ENCODE measurements around the gene MRO. TPM values are rescaled to one million over a fixed set of nuclear protein-coding genes. Genes with fewer than 3 reads are reported as not detected.
"Not testable (repeated sequence)": the region's sequence is repeated elsewhere in the genome, so short reads cannot be mapped to it uniquely, and the experiment has no call there.

MRO gene
- polyA plus RNA-seq, 1 experiment: 0.06 TPM

DNA sequence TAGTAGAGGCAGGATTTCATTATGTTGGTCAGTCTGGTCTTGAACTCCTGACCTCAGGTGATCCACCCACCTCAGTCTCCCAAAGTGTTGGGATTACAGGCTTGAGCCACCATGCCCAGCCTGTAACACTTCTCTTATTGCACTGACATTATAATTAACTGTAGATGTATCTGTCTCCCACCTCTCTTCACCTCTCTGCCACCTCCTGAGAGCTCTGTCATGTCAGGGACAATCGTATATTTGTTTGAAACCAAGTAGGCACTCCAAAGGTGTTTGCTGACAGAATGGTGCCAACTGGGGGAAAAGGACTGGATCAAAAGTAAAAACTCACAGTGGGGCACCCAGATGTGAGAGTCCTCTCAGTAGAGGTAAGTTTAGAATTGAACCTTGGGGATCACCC lies 41.8 kb upstream of the MRO start:
- Histone ChIP-seq H3K27me3 (ENCODE audit: control insufficient read depth, insufficient read depth, low read length) (peaks cover 9% of the 10 kb centered on the region), H3K9me3 (ENCODE audit: control insufficient read depth, insufficient read depth, low read length) (no peaks in the 10 kb centered on the region), H3K27ac (ENCODE audit: low read depth, low read length) (no peak overlapping the region), H3K4me3 (ENCODE audit: low read depth, low read length) (no peak overlapping the region)
- ChIA-PET CTCF (no interaction called here), POLR2A (no interaction called here)
- no peak for DNase-seq (ENCODE audit: low read depth, low spot score)
- TF ChIP-seq, protein P1, sequence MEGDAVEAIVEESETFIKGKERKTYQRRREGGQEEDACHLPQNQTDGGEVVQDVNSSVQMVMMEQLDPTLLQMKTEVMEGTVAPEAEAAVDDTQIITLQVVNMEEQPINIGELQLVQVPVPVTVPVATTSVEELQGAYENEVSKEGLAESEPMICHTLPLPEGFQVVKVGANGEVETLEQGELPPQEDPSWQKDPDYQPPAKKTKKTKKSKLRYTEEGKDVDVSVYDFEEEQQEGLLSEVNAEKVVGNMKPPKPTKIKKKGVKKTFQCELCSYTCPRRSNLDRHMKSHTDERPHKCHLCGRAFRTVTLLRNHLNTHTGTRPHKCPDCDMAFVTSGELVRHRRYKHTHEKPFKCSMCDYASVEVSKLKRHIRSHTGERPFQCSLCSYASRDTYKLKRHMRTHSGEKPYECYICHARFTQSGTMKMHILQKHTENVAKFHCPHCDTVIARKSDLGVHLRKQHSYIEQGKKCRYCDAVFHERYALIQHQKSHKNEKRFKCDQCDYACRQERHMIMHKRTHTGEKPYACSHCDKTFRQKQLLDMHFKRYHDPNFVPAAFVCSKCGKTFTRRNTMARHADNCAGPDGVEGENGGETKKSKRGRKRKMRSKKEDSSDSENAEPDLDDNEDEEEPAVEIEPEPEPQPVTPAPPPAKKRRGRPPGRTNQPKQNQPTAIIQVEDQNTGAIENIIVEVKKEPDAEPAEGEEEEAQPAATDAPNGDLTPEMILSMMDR (IDR thresholded peaks at IDR 0.05; ENCODE audit: low read depth, low read length): no peak

DNA sequence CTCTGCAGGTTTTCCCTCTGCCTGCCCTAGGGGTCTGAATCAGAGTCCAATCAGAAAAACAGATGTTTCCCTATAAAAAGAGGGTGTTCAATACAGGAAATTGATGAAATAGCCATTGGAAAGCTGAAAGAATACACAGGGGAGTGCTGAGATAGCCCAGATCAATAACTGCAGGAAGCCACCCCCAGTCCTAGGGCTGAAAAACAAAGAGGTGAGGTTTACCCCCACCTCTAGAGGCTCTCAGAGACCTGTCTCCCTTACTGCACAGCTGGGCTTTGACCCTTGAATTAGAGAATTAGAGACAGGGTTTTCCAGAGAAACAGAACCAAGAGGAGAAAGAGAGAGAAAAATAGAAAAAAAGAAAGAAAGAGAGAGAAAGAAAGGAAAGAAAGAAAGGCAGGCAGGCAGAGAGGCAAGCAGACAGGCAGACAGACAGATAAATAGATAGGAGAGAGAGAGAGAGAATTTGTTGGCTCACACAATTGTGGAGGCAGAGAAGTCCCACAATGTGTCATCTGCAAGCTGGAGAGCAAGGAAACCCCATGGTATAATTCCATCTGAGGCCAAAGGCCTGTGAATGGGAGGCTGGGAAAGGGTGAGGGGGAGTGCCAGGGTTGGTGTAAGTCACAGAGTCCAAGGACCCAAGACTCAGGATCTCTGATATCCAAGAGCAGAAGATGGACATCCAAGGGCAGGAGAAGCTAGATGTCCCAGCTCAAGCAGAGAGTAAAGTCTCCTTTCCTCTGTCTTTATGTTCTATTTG lies 40.2 kb upstream of the MRO start:
- Histone ChIP-seq H3K9me3 (ENCODE audit: control insufficient read depth, insufficient read depth, low read length) (no peaks in the 10 kb centered on the region), H3K4me3 (ENCODE audit: low read depth, low read length) (no peak overlapping the region), H3K27ac (ENCODE audit: low read depth, low read length) (no peak overlapping the region), H3K27me3 (ENCODE audit: control insufficient read depth, insufficient read depth, low read length) (peaks cover 9% of the 10 kb centered on the region)
- TF ChIP-seq, protein P1 (IDR thresholded peaks at IDR 0.05; ENCODE audit: low read depth, low read length): no peak
- no peak for DNase-seq (ENCODE audit: low read depth, low spot score)
- ChIA-PET POLR2A (no interaction called here), CTCF (no interaction called here)

DNA sequence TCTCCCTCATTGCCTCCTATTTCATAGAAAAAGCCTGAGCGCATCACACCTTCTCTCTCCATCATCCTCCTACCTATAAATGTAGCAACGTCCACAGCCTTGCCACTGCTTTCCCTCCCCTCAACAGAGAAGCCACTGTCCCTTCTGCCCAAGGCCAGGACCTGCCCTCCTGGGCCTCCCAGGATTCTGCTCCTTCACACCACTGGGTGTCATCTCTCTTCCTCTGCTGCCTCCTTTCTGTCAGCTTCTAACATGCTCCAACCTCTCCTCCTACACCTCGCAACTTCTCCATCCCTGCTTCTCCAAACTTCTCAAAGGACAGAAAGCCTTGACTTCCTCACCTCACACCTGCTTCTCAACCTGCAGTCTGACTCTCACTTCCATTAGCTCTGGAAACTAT lies 37.9 kb upstream of the MRO start:
- Histone ChIP-seq H3K27me3 (ENCODE audit: control insufficient read depth, insufficient read depth, low read length) (peaks cover 9% of the 10 kb centered on the region), H3K27ac (ENCODE audit: low read depth, low read length) (no peak overlapping the region), H3K9me3 (ENCODE audit: control insufficient read depth, insufficient read depth, low read length) (no peaks in the 10 kb centered on the region), H3K4me3 (ENCODE audit: low read depth, low read length) (no peak overlapping the region)
- TF ChIP-seq, protein P1 (IDR thresholded peaks at IDR 0.05; ENCODE audit: low read depth, low read length): no peak
- ChIA-PET POLR2A (interaction anchor here (0.5 kb wide), 1 partner anchor 172 kb away, joined by 4 read pairs; the partner anchor contains the start of gene SMAD4), CTCF (interaction anchor here (0.6 kb wide), 1 partner anchor 366 kb away, joined by 3 read pairs; no protein-coding TSS in a partner anchor)
- no peak for DNase-seq (ENCODE audit: low read depth, low spot score)

DNA sequence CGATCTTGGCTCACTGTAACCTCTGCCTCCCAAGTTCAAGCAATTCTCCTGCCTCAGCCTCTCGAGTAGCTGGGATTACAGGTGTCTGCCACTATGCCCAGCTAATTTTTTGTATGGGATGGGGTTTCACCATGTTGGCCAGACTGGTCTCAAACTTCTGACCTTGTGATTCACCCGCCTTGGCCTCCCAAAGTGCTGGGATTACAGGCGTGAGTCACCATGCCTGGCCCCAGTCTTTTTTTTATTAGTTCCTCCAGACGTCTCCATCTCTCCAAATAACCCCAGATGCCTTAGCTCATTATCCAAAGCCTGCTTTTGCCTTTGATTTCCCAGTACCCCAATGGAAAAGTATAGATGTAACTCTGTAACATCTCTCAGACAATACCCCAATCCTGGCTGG lies 37.4 kb upstream of the MRO start:
- H3K27me3 ChIP-seq (ENCODE audit: control insufficient read depth, insufficient read depth, low read length); H3K27ac ChIP-seq (ENCODE audit: low read depth, low read length); H3K4me3 ChIP-seq (ENCODE audit: low read depth, low read length); H3K9me3 ChIP-seq (ENCODE audit: control insufficient read depth, insufficient read depth, low read length); DNase-seq (ENCODE audit: low read depth, low spot score): not testable (repeated sequence)
- CTCF ChIA-PET: interaction anchor here (0.7 kb wide), 1 partner anchor 219 kb away, joined by 14 read pairs; no protein-coding TSS in a partner anchor
- POLR2A ChIA-PET: interaction anchor here (0.5 to 0.7 kb wide), 2 partner anchors 14 to 173 kb away, joined by 4 to 11 read pairs; partner anchors contain the start of gene SMAD4

DNA sequence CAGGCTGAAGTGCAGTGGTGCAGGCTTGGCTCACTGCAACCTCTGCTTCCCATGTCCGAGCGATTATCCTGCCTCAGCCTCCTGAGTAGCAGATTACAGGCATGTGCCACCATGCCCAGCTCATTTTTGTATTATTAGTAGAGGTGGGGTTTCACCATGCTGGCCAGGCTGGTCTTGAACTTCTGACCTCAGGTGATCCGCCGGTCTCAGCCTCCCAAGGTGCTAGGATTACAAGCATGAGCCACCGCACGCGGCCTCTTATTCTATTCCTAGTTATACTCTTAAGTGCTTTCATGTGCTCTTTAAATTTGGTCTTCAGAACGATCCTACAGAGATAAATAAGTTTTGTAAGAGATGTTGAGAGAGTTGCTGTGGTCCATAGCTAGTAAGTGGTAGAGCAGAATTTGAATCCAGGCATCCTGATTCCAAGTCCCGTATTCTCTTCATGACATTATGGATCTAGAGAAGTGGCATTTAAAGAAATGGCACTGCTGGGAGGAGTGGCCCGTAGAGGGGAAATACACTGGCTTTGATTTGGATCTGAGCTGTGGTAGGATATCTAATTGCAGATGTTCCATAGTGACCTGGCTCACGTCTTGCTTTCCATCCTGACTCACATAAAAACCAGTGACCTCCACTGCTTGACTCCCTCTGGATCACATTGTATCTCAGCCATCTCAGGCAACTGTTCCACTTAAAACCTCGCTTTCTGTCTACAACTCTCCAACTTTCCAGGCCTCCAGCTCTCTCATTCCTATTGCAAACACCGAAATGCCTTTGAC lies 36.4 kb upstream of the MRO start:
- ChIA-PET POLR2A (no interaction called here), CTCF (interaction anchor here (0.6 kb wide), 1 partner anchor 216 kb away, joined by 3 read pairs; no protein-coding TSS in a partner anchor)
- TF ChIP-seq, protein P1 (IDR thresholded peaks at IDR 0.05; ENCODE audit: low read depth, low read length): no peak

More for the DNA sequence above, 36.4 kb upstream of the MRO start:
- Histone ChIP-seq H3K27me3 (ENCODE audit: control insufficient read depth, insufficient read depth, low read length) (peaks cover 9% of the 10 kb centered on the region), H3K27ac (ENCODE audit: low read depth, low read length) (no peak overlapping the region), H3K9me3 (ENCODE audit: control insufficient read depth, insufficient read depth, low read length) (no peaks in the 10 kb centered on the region), H3K4me3 (ENCODE audit: low read depth, low read length) (no peak overlapping the region)
- no peak for DNase-seq (ENCODE audit: low read depth, low spot score)
